Epithelial cell of esophagus (primary cell): ENCODE measurements around the gene NHLH2.

Experiments
- DNase-seq: peaks from one replicate; pipeline ENCODE4 v3.0.0; 2010; ENCODE audit warnings: low read depth
- H3K4me3 ChIP-seq: 2 replicates; pipeline ENCODE4 v1.5.1; 2011; ENCODE audit warnings: mild to moderate bottlenecking, low read length, control low read depth
- TF ChIP-seq, protein P1 (sequence below): IDR thresholded peaks from 2 replicates; pipeline ENCODE4 v1.5.1; 2011; ENCODE audit warnings: low read depth, mild to moderate bottlenecking, low read length, control low read depth, inconsistent platforms; ENCODE audit not compliant: insufficient read depth; ENCODE audit errors: missing control alignments

NHLH2 gene

DNA sequence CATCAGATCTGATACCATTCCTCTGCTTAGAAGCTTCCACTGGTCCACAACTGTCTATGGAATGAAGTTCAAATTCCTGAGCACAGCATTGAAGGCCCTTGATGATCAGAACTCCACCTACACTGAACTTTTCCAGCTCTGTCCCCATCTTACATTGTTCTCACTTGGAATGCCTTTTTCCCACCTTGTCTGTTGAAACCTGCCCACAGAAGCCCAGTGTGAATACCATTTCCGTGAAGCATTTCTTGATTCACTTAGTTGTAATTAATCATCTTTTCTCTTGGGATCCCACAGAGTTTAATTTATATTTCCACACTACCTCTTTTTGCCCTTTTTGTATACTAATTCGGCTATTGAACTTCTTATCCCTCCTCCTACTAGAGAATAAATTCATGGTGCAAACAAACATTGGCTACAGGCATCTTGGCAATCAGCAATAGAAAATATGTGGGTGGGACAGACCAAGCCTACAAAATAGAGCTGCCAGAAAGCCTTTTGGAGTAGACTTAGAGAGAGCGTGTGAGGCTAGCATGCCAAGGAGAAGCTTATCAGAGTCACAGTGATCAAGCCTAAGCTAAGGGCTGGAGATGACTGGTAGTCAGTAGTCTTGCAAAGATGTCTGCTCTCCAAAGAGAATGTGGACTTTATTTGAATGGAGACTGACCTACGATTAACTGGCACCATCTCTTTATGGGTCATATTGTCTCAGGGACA, 26.1 kb downstream of the NHLH2 start:
- TF ChIP-seq, protein P1, sequence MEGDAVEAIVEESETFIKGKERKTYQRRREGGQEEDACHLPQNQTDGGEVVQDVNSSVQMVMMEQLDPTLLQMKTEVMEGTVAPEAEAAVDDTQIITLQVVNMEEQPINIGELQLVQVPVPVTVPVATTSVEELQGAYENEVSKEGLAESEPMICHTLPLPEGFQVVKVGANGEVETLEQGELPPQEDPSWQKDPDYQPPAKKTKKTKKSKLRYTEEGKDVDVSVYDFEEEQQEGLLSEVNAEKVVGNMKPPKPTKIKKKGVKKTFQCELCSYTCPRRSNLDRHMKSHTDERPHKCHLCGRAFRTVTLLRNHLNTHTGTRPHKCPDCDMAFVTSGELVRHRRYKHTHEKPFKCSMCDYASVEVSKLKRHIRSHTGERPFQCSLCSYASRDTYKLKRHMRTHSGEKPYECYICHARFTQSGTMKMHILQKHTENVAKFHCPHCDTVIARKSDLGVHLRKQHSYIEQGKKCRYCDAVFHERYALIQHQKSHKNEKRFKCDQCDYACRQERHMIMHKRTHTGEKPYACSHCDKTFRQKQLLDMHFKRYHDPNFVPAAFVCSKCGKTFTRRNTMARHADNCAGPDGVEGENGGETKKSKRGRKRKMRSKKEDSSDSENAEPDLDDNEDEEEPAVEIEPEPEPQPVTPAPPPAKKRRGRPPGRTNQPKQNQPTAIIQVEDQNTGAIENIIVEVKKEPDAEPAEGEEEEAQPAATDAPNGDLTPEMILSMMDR: no peak
- DNase-seq: peak; percentile 89
- H3K4me3 ChIP-seq: no peak overlapping the region

DNA sequence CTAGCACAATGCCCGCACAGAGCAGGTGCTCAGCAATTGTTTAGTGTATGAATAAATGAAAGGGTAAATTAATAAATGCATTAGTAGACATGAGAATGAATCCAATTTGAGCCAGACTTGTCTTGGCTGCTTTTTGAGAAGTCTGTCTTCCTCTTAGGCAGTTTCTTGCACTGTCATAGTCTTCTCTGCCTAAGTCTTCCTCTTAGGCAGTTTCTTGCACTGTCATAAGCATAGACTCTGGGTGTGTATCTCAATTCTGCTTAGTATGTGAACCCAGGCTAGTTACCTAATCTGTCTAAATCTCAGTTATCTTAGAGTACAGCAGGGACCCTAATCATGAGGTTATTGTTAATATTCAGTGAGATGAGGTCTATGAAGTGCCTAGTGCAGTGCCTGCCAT, 27.2 kb downstream of the NHLH2 start:
- TF ChIP-seq, protein P1: no peak
- no peak overlapping the region for H3K4me3 ChIP-seq
- DNase-seq: no peak

- peak; percentile 55 for DNase-seq
- TF ChIP-seq, protein P1: no peak
Measured at GRCh38 chr1:115811140-115811828, 29.6 kb downstream of the NHLH2 start.

GRCh38 chr1:115810609-115811008, 30.3 kb downstream of the NHLH2 start:
- DNase-seq: no peak
- TF ChIP-seq, protein P1: no peak
- H3K4me3 ChIP-seq: no peak overlapping the region

More at GRCh38 chr1:115811140-115811828, 29.6 kb downstream of the NHLH2 start:
- H3K4me3 ChIP-seq: no peak overlapping the region

- DNase-seq: peak; percentile 72
- TF ChIP-seq, protein P1: no peak
- no peak overlapping the region for H3K4me3 ChIP-seq
Measured at GRCh38 chr1:115809847-115810246, 31.1 kb downstream of the NHLH2 start.

DNA sequence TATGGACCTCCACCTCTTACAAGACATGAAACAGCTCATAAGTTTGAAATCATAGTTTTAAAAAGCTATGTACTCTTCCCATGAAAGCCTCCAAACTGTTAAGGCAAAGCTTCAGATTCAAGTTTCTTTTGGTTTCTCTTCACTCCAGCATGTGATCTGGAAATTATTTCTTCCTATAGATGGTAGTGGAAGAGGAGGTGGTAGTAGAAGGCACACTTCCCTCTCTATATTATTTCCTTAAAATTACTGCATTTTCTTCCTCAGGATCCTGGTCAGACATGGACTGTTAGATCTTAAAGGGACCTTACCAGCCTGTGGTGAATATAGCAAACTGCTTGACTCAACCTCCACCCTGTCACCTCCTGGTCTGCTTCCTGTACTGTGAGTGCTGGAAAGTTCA, 31.9 kb downstream of the NHLH2 start:
- no peak for DNase-seq
- no peak overlapping the region for H3K4me3 ChIP-seq
- TF ChIP-seq, protein P1: no peak
